Stimulated activated CD8-positive, alpha-beta memory T cell treated with anti-CD3 and anti-CD28 coated beads, Interleukin-4, amount 100 ng/mL, for 4 hours (primary cell): Measurements from ENCODE around the gene ZFYVE16.
A peak's percentile ranks its signal among the peaks of the same experiment; 100 is the strongest.
"Not testable (repeated sequence)": the region's sequence is repeated elsewhere in the genome, so short reads cannot be mapped to it uniquely, and the experiment has no call there.

Experiments used
- DNase-seq, 2 donors: peaks; one replicate each; pipeline ENCODE4 v3.0.0-alpha.2; 2020; ENCODE audit warnings: low read depth in 2 of 2, low spot score in 1 of 2

Gene ZFYVE16

GRCh38 chr5:80487444-80487828, 79.6 kb downstream of the ZFYVE16 start:
- DNase-seq: no peak

- DNase-seq: peak; percentile 19 to 27
Observed at GRCh38 chr5:80487829-80488721, 80.2 kb downstream of the ZFYVE16 start, which contains the start of gene FAM151B. Gene FAM151B (plus strand): TSS chr5:80488100. CDS start chr5:80488124, 24 bp downstream.

- no peak for DNase-seq
Observed at GRCh38 chr5:80491296-80491695, 83.4 kb downstream of the ZFYVE16 start.

GRCh38 chr5:80492741-80493140, 84.9 kb downstream of the ZFYVE16 start:
- DNase-seq: no peak

- not testable (repeated sequence) for DNase-seq
Observed at GRCh38 chr5:80493443-80493842, 85.6 kb downstream of the ZFYVE16 start.

GRCh38 chr5:80495891-80496290, 88.0 kb downstream of the ZFYVE16 start:
- DNase-seq: no peak

- no peak for DNase-seq
Observed at GRCh38 chr5:80502800-80503199, 94.9 kb downstream of the ZFYVE16 start.

GRCh38 chr5:80503641-80504040, 95.8 kb downstream of the ZFYVE16 start:
- no peak for DNase-seq

- no peak for DNase-seq
Observed at GRCh38 chr5:80504833-80505232, 97.0 kb downstream of the ZFYVE16 start.

- DNase-seq: no peak
Observed at GRCh38 chr5:80507663-80508062, 99.8 kb downstream of the ZFYVE16 start.

- no peak for DNase-seq
Observed at GRCh38 chr5:80508844-80509243, 101.0 kb downstream of the ZFYVE16 start.

GRCh38 chr5:80509362-80509761, 101.5 kb downstream of the ZFYVE16 start:
- no peak for DNase-seq

- no peak for DNase-seq
Observed at GRCh38 chr5:80516826-80517225, 109.0 kb downstream of the ZFYVE16 start.
